GM19238 (cell line): Measurements from ENCODE around the gene TAB2.
"Not testable (repeated sequence)": the region's sequence is repeated elsewhere in the genome, so short reads cannot be mapped to it uniquely, and the experiment has no call there.

Experiments
- DNase-seq: peaks from one replicate; pipeline ENCODE4 v3.0.0; 2011; ENCODE audit warnings: low spot score; ENCODE audit not compliant: insufficient read length

TAB2 gene

GRCh38 chr6:149440735-149441671 lies 123.5 kb downstream of the TAB2 start:
- DNase-seq = no peak

GRCh38 chr6:149441740-149442139 lies 124.2 kb downstream of the TAB2 start:
- DNase-seq = no peak

- DNase-seq = no peak
These were observed 126.1 kb downstream of the TAB2 start for GRCh38 chr6:149443411-149444181.

GRCh38 chr6:149444360-149445094 lies 127.0 kb downstream of the TAB2 start:
- not testable (repeated sequence) for DNase-seq

GRCh38 chr6:149445095-149445466 lies 127.6 kb downstream of the TAB2 start:
- no peak for DNase-seq

- DNase-seq = no peak
These were observed 128.1 kb downstream of the TAB2 start for GRCh38 chr6:149445573-149445972.

- no peak for DNase-seq
These were observed 129.4 kb downstream of the TAB2 start for GRCh38 chr6:149446791-149447376.

- DNase-seq = no peak
These were observed 131.4 kb downstream of the TAB2 start for GRCh38 chr6:149448821-149449453.

- DNase-seq = no peak
These were observed 132.5 kb downstream of the TAB2 start for GRCh38 chr6:149449831-149450678.

GRCh38 chr6:149450679-149451375 lies 133.3 kb downstream of the TAB2 start:
- no peak for DNase-seq

- no peak for DNase-seq
These were observed 134.0 kb downstream of the TAB2 start for GRCh38 chr6:149451376-149452036.

GRCh38 chr6:149452037-149452939 lies 134.8 kb downstream of the TAB2 start:
- no peak for DNase-seq

GRCh38 chr6:149453597-149454345 lies 136.3 kb downstream of the TAB2 start:
- no peak for DNase-seq

- DNase-seq = no peak
These were observed 136.9 kb downstream of the TAB2 start for GRCh38 chr6:149454346-149454848.

- no peak for DNase-seq
These were observed 137.7 kb downstream of the TAB2 start for GRCh38 chr6:149455031-149455732.
